ENCODE results near the gene DST. TPM values are rescaled to one million over a fixed set of nuclear protein-coding genes. Genes with fewer than 3 reads are reported as not detected.

DST gene
- total RNA-seq, 2 donors from 2014 or later = 443 to 489 TPM

DNA sequence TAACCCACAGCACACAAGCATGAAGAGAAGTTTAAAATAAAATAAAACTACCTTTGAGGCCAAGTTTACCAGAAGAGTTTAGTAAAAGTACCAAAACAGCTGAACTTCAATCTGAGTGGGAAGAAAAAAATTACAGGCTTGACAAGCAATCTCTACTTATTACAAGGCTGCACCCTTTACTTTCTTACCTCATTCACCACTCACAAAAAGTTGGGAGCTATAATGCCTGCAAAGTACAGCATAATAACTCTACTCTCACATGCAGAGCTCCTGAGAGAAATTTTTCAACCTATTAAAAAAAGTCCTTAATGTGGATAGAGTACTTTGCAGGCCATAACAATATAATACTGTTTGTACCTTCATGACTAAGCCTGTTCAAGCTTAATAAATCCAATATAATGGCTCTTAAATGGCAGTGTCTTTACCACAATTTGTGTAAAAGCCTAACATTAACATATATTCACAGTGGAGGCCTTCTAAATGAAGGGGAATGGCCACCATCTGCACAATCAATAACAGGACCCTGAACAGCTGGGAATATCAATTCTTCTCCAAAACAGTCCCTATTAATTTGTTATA lies 103.1 kb downstream of the DST start:
- ATAC-seq (ENCODE audit: insufficient number of reproducible peaks, low FRiP score, low read depth) (no peak), DNase-seq (ENCODE audit: low spot score) (no peak)
- H3K4me1 ChIP-seq (ENCODE audit: control insufficient read depth in 1 of 2, low read depth in 2 of 2) = peaks cover 31 to 50% of the 10 kb centered on the region in 2 donors
- H3K9me3 ChIP-seq = no peaks in the 10 kb centered on the region
- peak overlapping the region; percentile 76 for H3K4me3 ChIP-seq
- TF ChIP-seq, protein P1, sequence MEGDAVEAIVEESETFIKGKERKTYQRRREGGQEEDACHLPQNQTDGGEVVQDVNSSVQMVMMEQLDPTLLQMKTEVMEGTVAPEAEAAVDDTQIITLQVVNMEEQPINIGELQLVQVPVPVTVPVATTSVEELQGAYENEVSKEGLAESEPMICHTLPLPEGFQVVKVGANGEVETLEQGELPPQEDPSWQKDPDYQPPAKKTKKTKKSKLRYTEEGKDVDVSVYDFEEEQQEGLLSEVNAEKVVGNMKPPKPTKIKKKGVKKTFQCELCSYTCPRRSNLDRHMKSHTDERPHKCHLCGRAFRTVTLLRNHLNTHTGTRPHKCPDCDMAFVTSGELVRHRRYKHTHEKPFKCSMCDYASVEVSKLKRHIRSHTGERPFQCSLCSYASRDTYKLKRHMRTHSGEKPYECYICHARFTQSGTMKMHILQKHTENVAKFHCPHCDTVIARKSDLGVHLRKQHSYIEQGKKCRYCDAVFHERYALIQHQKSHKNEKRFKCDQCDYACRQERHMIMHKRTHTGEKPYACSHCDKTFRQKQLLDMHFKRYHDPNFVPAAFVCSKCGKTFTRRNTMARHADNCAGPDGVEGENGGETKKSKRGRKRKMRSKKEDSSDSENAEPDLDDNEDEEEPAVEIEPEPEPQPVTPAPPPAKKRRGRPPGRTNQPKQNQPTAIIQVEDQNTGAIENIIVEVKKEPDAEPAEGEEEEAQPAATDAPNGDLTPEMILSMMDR (IDR thresholded peaks at IDR 0.05) = no peak
- H3K36me3 ChIP-seq = peaks cover 17% of the 10 kb centered on the region
- H3K27ac ChIP-seq = peak overlapping the region; percentile 84 to 91
- no peaks in the 10 kb centered on the region for H3K27me3 ChIP-seq (replicated peaks; ENCODE audit: insufficient read depth)

DNA sequence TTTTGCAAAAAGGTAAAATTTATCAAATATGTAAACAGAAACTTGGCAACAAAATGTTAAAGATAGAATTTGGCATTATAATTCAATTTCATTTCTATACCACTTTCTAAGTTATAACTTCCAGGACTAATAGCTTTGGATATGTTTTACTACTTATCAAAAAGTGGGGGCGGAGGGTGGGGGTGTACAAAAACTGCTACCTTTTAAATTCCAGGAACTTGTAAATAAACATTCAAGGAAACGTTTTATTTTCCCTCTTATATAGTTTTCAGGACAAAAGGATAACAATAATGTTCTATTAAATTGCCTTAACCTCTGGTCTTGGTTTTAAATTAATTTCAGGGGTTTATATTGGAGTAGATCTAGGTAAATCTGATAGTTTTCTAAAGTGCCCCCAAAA lies 103.8 kb downstream of the DST start:
- Histone ChIP-seq H3K9me3 (no peaks in the 10 kb centered on the region), H3K27me3 (replicated peaks; ENCODE audit: insufficient read depth) (no peaks in the 10 kb centered on the region), H3K36me3 (peaks cover 19% of the 10 kb centered on the region), H3K27ac (peak overlapping the region; percentile 84 to 91), H3K4me1 (ENCODE audit: control insufficient read depth in 1 of 2, low read depth in 2 of 2) (peaks cover 25 to 45% of the 10 kb centered on the region in 2 donors), H3K4me3 (peak overlapping the region; percentile 76)
- TF ChIP-seq, protein P1 (IDR thresholded peaks at IDR 0.05) = no peak
- ATAC-seq (ENCODE audit: insufficient number of reproducible peaks, low FRiP score, low read depth) = no peak
- DNase-seq (ENCODE audit: low spot score) = no peak

- ATAC-seq (ENCODE audit: insufficient number of reproducible peaks, low FRiP score, low read depth) (no peak), DNase-seq (ENCODE audit: low spot score) (no peak)
- Histone ChIP-seq H3K36me3 (peaks cover 22% of the 10 kb centered on the region), H3K4me3 (peak overlapping the region; percentile 76), H3K27ac (peak overlapping the region; percentile 84 to 91), H3K9me3 (no peaks in the 10 kb centered on the region), H3K27me3 (replicated peaks; ENCODE audit: insufficient read depth) (no peaks in the 10 kb centered on the region), H3K4me1 (ENCODE audit: control insufficient read depth in 1 of 2, low read depth in 2 of 2) (peaks cover 22 to 57% of the 10 kb centered on the region in 2 donors)
- TF ChIP-seq, protein P1 (IDR thresholded peaks at IDR 0.05) = no peak
Measured at GRCh38 chr6:56537223-56537770, 105.4 kb downstream of the DST start.

DNA sequence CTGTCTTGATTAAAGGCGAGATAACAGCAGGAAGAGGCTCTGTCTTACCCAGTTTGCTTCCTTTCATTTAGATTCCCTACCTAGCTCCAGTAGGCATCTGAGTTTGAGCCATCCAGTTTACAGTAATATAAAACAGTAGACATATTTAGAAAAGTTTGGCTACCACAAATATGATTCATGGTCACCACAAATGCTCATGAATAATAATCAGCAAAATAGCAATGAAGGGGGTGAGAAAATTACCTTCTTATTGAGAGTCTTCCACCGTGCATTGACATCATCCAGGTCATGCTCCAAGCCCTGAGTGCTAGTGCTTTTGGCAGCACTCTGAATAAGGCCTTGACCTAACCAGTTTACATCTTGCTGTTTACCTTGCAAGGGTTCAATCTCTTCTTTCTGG lies 106.2 kb downstream of the DST start:
- TF ChIP-seq, protein P1 (IDR thresholded peaks at IDR 0.05) = no peak
- Histone ChIP-seq H3K27ac (no peak overlapping the region), H3K27me3 (replicated peaks; ENCODE audit: insufficient read depth) (no peaks in the 10 kb centered on the region), H3K9me3 (no peaks in the 10 kb centered on the region), H3K36me3 (peaks cover 29% of the 10 kb centered on the region), H3K4me3 (peak overlapping the region; percentile 76), H3K4me1 (ENCODE audit: control insufficient read depth in 1 of 2, low read depth in 2 of 2) (peaks cover 26 to 64% of the 10 kb centered on the region in 2 donors)
- DNase-seq (ENCODE audit: low spot score) = no peak
- ATAC-seq (ENCODE audit: insufficient number of reproducible peaks, low FRiP score, low read depth) = no peak

DNA sequence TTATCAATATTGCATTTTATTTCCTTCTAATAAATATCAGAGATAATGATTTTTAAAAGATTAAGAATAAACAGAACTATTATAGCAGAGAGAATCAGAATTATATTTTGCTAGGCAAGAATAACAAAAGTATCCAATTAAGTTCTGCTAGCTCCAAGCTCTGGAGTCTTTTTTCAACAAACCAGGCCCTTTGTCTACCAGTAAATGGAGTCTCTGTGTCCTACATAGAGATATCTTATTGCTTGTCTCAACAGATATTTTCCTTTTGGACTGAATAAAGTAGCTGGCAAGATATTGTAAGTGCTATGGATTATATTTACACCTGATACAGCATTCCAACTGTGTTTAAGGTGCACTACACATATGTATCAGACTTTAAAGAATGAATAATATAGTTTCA lies 107.1 kb downstream of the DST start:
- Histone ChIP-seq H3K4me1 (ENCODE audit: control insufficient read depth in 1 of 2, low read depth in 2 of 2) (peaks cover 26 to 66% of the 10 kb centered on the region in 2 donors), H3K4me3 (peak overlapping the region; percentile 76)

More for the DNA sequence above, 107.1 kb downstream of the DST start:
- H3K9me3 ChIP-seq = no peaks in the 10 kb centered on the region
- ATAC-seq (ENCODE audit: insufficient number of reproducible peaks, low FRiP score, low read depth) (no peak), DNase-seq (ENCODE audit: low spot score) (no peak)
- no peak overlapping the region for H3K27ac ChIP-seq
- H3K36me3 ChIP-seq = peaks cover 30% of the 10 kb centered on the region
- TF ChIP-seq, protein P1 (IDR thresholded peaks at IDR 0.05) = no peak
- H3K27me3 ChIP-seq (replicated peaks; ENCODE audit: insufficient read depth) = no peaks in the 10 kb centered on the region

Measured in thoracic aorta (tissue), 2 donors.